ENCODE results near the gene ZDHHC14. TPM values are rescaled to one million over a fixed set of nuclear protein-coding genes. Genes with fewer than 3 reads are reported as not detected.

Gene ZDHHC14
- total and polyA plus RNA-seq, 2 of the 8 experiments (the other 6 are each of a cell fraction or from before 2014, with no cell fraction given), result 2.9 to 5.3 TPM

DNA sequence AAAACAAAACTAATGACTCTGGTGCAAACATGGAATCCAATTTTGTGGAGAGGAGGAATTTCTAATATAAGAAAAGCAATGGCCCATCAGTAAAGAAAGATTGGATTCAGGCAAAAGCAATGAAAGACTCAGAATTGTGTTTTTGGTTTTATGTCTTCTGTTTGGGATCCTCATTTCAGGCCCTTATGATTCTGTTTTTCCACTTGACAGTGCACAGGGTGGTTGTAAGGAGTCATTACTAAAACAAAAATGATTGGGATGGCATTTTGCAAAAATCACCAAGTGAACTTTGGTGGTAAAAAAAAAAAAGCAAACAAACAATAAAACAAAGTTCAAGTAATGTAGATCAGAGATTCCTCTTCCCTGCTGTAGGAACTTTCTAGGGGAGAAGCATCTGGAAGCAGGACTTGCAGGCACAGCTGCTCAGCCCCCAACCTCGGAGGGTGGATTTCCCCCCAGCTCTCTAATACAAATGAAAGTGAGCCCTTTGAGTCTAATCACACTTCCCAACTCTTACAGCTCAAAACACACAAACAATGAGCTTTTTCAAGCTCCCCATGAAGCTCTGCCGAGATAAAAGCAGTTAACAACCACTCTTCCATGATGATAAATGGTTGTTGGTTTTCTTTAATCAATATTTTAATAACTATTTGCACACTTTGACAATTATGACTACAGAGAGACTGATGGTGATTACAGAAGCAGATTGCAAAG is 177.7 kb downstream of the ZDHHC14 start (continued):
- no peak for TF ChIP-seq ASH2L (IDR thresholded peaks at IDR 0.05; ENCODE audit: low read length)
- TF ChIP-seq E2F6 (IDR thresholded peaks at IDR 0.05), result no peak
- TF ChIP-seq SIN3A (conservative IDR thresholded peaks at IDR 0.05 in 1 of 2, IDR thresholded peaks at IDR 0.05 in 1 of 2; ENCODE audit: low read depth in 1 of 2, low read length in 2 of 2), result no peak
- TF ChIP-seq CHD1 (IDR thresholded peaks at IDR 0.05; ENCODE audit: low read depth, low read length), result no peak
